H1 (cell line): ENCODE results near the gene KLHL24. TPM values are rescaled to one million over a fixed set of nuclear protein-coding genes. Genes with fewer than 3 reads are reported as not detected.

Experiments used
- CTCF ChIA-PET: fragments of 300-600 bp; sonication (Branson Sonifier 250); formaldehyde crosslinking; loops from one replicate; lab custom pipeline; 2021; ENCODE audit not compliant: partially characterized antibody; lab: Charles Lee
- POLR2A ChIA-PET: fragments of 300-600 bp; sonication (Branson Sonifier 250); formaldehyde crosslinking; loops from one replicate; lab custom pipeline; 2021; ENCODE audit warnings: inconsistent platforms; ENCODE audit not compliant: partially characterized antibody; lab: Charles Lee
- DNase-seq, 2 experiments: peaks; one replicate each; pipeline versions ENCODE4 v3.0.0 to v3.0.0-alpha.2; 2010 to 2022; ENCODE audit warnings: low spot score in 2 of 2, low read depth in 1 of 2, mixed read lengths in 1 of 2
- FAIRE-seq: peaks from 2 replicates; lab custom pipeline; 2011; peaks lifted over from hg19 to GRCh38; lab: Jason Lieb, UNC
- H2AFZ ChIP-seq: 2 replicates; pipeline ENCODE4 v1.8.1; 2012; ENCODE audit warnings: low read length, inconsistent platforms
- H2AK5ac ChIP-seq: 2 replicates; pipeline ENCODE4 v1.6.1; 2013; ENCODE audit warnings: low read depth, low read length
- H2BK120ac ChIP-seq: replicated peaks from 2 replicates; pipeline ENCODE3; 2013; ENCODE audit warnings: low read depth, low read length, inconsistent platforms
- H2BK12ac ChIP-seq: 2 replicates; pipeline ENCODE4 v1.6.1; 2013; ENCODE audit warnings: low read depth, low read length
- H2BK15ac ChIP-seq: 2 replicates; pipeline ENCODE4 v1.6.1; 2013; ENCODE audit warnings: low read length
- H2BK20ac ChIP-seq: 2 replicates; pipeline ENCODE4 v1.6.1; 2013; ENCODE audit warnings: low read length
- H2BK5ac ChIP-seq: 2 replicates; pipeline ENCODE4 v1.6.1; 2013; ENCODE audit warnings: low read depth, low read length
- H3K14ac ChIP-seq: 2 replicates; pipeline ENCODE4 v1.6.1; 2013; ENCODE audit warnings: inconsistent platforms; ENCODE audit not compliant: insufficient read length
- H3K18ac ChIP-seq: 2 replicates; pipeline ENCODE4 v1.6.1; 2013; ENCODE audit warnings: low read length; ENCODE audit errors: extremely low read depth
- H3K23ac ChIP-seq: 2 replicates; pipeline ENCODE4 v1.6.1; 2013; ENCODE audit warnings: inconsistent platforms; ENCODE audit not compliant: insufficient read length
- H3K23me2 ChIP-seq: 2 replicates; pipeline ENCODE4 v1.6.1; 2013; ENCODE audit warnings: low read depth, low read length
- H3K27ac ChIP-seq: 2 replicates; pipeline ENCODE4 v1.6.1; 2011; ENCODE audit warnings: low read depth, low read length, inconsistent platforms
- H3K27me3 ChIP-seq, 4 experiments: replicated peaks in 1 of 4; 1 replicate in 1 of 4; 2 replicates in 3 of 4; pipeline versions ENCODE4 v1.6.1 to v1.8.1; 2011 to 2013; ENCODE audit warnings: low read length in 3 of 4, mild to moderate bottlenecking in 3 of 4, inconsistent platforms in 2 of 4, mixed read lengths in 2 of 4, moderate library complexity in 1 of 4; ENCODE audit not compliant: control insufficient read depth in 3 of 4, insufficient read depth in 3 of 4; ENCODE audit errors: extremely low read depth in 1 of 4
- H3K36me3 ChIP-seq, 4 experiments: 2 replicates each; pipeline versions ENCODE4 v1.6.1 to v1.8.1; 2011 to 2013; ENCODE audit warnings: mild to moderate bottlenecking in 4 of 4, low read length in 3 of 4, moderate library complexity in 2 of 4, control low read depth in 1 of 4, inconsistent platforms in 1 of 4; ENCODE audit not compliant: insufficient read depth in 4 of 4, control insufficient read depth in 2 of 4
- H3K4ac ChIP-seq: replicated peaks from 2 replicates; pipeline ENCODE3; 2013; ENCODE audit warnings: low read length, low read depth, mixed read lengths, inconsistent platforms; ENCODE audit not compliant: insufficient read length
- H3K4me1 ChIP-seq, 4 experiments: replicated peaks in 1 of 4; 1 replicate in 1 of 4; 2 replicates in 3 of 4; pipeline versions ENCODE4 v1.6.1 to v1.8.1; 2011 to 2013; ENCODE audit warnings: low read length in 3 of 4, inconsistent platforms in 2 of 4, mixed read lengths in 1 of 4; ENCODE audit not compliant: insufficient read depth in 4 of 4, control insufficient read depth in 3 of 4
- H3K4me2 ChIP-seq, 2 experiments: 2 replicates each; pipeline versions ENCODE4 v1.6.1 to v1.8.1; 2011 to 2013; ENCODE audit warnings: low read depth in 2 of 2, low read length in 2 of 2, control low read depth in 1 of 2, inconsistent platforms in 1 of 2, mild to moderate bottlenecking in 1 of 2; ENCODE audit not compliant: insufficient read depth in 1 of 2
- H3K4me3 ChIP-seq, 4 experiments: fragments of 200-600, 300-600 bp in 1 of 4; sonication (generic), shearing (Covaris generic), sonication (Bioruptor Twin) in 1 of 4; 2 replicates each; pipeline versions ENCODE4 v1.5.1 to v1.8.1; 2011 to 2016; ENCODE audit warnings: low read length in 4 of 4, low read depth in 3 of 4, control low read depth in 2 of 4, inconsistent platforms in 2 of 4, mild to moderate bottlenecking in 2 of 4, mixed read lengths in 1 of 4, moderate library complexity in 1 of 4; ENCODE audit not compliant: insufficient read depth in 2 of 4; ENCODE audit errors: extremely low read depth in 1 of 4
- H3K56ac ChIP-seq: replicated peaks from 2 replicates; pipeline ENCODE3; 2013; ENCODE audit warnings: low read depth, mild to moderate bottlenecking, mixed read lengths, low read length, inconsistent platforms; ENCODE audit not compliant: insufficient read length
- H3K79me1 ChIP-seq: 2 replicates; pipeline ENCODE4 v1.6.1; 2013; ENCODE audit warnings: low read depth, low read length, control low read depth
- H3K79me2 ChIP-seq, 2 experiments: 2 replicates each; pipeline versions ENCODE4 v1.6.1 to v1.8.1; 2012 to 2013; ENCODE audit warnings: low read length in 2 of 2, mild to moderate bottlenecking in 2 of 2, inconsistent platforms in 1 of 2; ENCODE audit not compliant: insufficient read depth in 2 of 2, control insufficient read depth in 1 of 2
- H3K9ac ChIP-seq, 4 experiments: replicated peaks in 1 of 4; 1 replicate in 1 of 4; 2 replicates in 3 of 4; pipeline versions ENCODE4 v1.6.1 to v1.8.1; 2011 to 2013; ENCODE audit warnings: low read depth in 3 of 4, low read length in 3 of 4, control low read depth in 2 of 4, mild to moderate bottlenecking in 2 of 4, moderate library complexity in 2 of 4, inconsistent platforms in 1 of 4; ENCODE audit errors: extremely low read depth in 1 of 4
- H3K9me3 ChIP-seq, 2 experiments: 2 replicates each; pipeline versions ENCODE4 v1.6.1 to v1.8.1; 2012 to 2013; ENCODE audit warnings: mild to moderate bottlenecking in 2 of 2, moderate library complexity in 2 of 2, control low read depth in 1 of 2, inconsistent platforms in 1 of 2, low read depth in 1 of 2, low read length in 1 of 2, mixed read lengths in 1 of 2; ENCODE audit not compliant: insufficient read depth in 2 of 2
- H4K20me1 ChIP-seq, 2 experiments: replicated peaks in 1 of 2; 2 replicates each; pipeline versions ENCODE3 to v1.8.1; 2011 to 2013; ENCODE audit warnings: inconsistent platforms in 2 of 2, low read length in 2 of 2, mild to moderate bottlenecking in 1 of 2; ENCODE audit not compliant: insufficient read depth in 2 of 2, control insufficient read depth in 1 of 2
- H4K5ac ChIP-seq: 2 replicates; pipeline ENCODE4 v1.6.1; 2013; ENCODE audit warnings: low read length, low read depth, mixed read lengths, inconsistent platforms; ENCODE audit not compliant: insufficient read length
- H4K8ac ChIP-seq: 2 replicates; pipeline ENCODE4 v1.8.0; 2013; ENCODE audit warnings: mild to moderate bottlenecking, moderate library complexity, low read length, inconsistent platforms; ENCODE audit not compliant: insufficient read depth; ENCODE audit errors: extremely low read depth
- H4K91ac ChIP-seq: replicated peaks from 2 replicates; pipeline ENCODE3; 2013; ENCODE audit warnings: low read length, mixed read lengths, inconsistent platforms; ENCODE audit not compliant: insufficient read length
- ATF3 ChIP-seq: IDR thresholded peaks from 2 replicates; pipeline ENCODE4 v1.6.1; 2011; ENCODE audit warnings: low read depth, mild to moderate bottlenecking, low read length; ENCODE audit not compliant: insufficient read depth
- BACH1 ChIP-seq: IDR thresholded peaks from 2 replicates; pipeline ENCODE4 v1.6.1; 2012; ENCODE audit warnings: low read length, improper control_type of control experiment
- CTCF ChIP-seq, 3 experiments: IDR thresholded peaks; 1 replicate in 2 of 3; 2 replicates in 1 of 3; pipeline versions ENCODE4 v1.5.1 to v1.6.1; 2011; ENCODE audit warnings: low read length in 3 of 3, mild to moderate bottlenecking in 3 of 3, inconsistent platforms in 2 of 3, low read depth in 1 of 3, moderate library complexity in 1 of 3; ENCODE audit not compliant: insufficient read depth in 1 of 3; ENCODE audit errors: control extremely low read depth in 1 of 3
- NRF1 ChIP-seq: IDR thresholded peaks from 2 replicates; pipeline ENCODE4 v1.6.1; 2011; ENCODE audit warnings: mild to moderate bottlenecking, low read depth, low read length, improper control_type of control experiment
- POLR2AphosphoS5 ChIP-seq: IDR thresholded peaks from 2 replicates; pipeline ENCODE4 v1.6.1; 2011; ENCODE audit warnings: low read depth, low read length
- POU5F1 ChIP-seq: IDR thresholded peaks from 2 replicates; pipeline ENCODE4 v1.6.1; 2011; ENCODE audit warnings: low read depth, mild to moderate bottlenecking, low read length, moderate library complexity
- RAD21 ChIP-seq, 2 experiments: IDR thresholded peaks in 1 of 2; conservative IDR thresholded peaks in 1 of 2; 2 replicates each; pipeline ENCODE4 v1.6.1; 2011; ENCODE audit warnings: low read depth in 2 of 2, low read length in 2 of 2, improper control_type of control experiment in 1 of 2, inconsistent platforms in 1 of 2, mild to moderate bottlenecking in 1 of 2, moderate library complexity in 1 of 2
- SAP30 ChIP-seq: fragments of 300-600 bp; sonication (generic); IDR thresholded peaks from 2 replicates; pipeline ENCODE4 v1.7.1; 2012; ENCODE audit warnings: low read length, moderate library complexity, mild to moderate bottlenecking, inconsistent platforms; ENCODE audit not compliant: insufficient read depth, insufficient replicate concordance
- SIX5 ChIP-seq: IDR thresholded peaks from 2 replicates; pipeline ENCODE4 v1.6.1; 2011; ENCODE audit warnings: mild to moderate bottlenecking, low read depth, low read length
- WGBS, 2 experiments: shearing (Covaris generic) in 1 of 2; methylation state at CpG; one replicate each; pipeline versions ENCODE4 v1.1.6 to v1.1.7; 2013 to 2015; ENCODE audit warnings: low lambda C conversion rate in 2 of 2, mixed read lengths in 2 of 2, inconsistent platforms in 1 of 2, low coverage in 1 of 2, missing lambda C conversion rate in 1 of 2; ENCODE audit not compliant: insufficient replicate concordance in 2 of 2, insufficient coverage in 1 of 2, insufficient read length in 1 of 2; ENCODE audit errors: extremely low coverage in 1 of 2, missing lambda C conversion rate in 1 of 2; 5-methylcytosine and 5-hydroxymethylcytosine counted together
- polyA plus RNA-seq, 7 experiments: library from polyadenylated mRNA; depleted of rRNA in 3 of 7; stranded (reverse) in 5 of 7; unstranded in 2 of 7; fragments of >200 nt in 5 of 7; fragments of 200-250 nt in 2 of 7; gene quantifications; 1 replicate in 5 of 7; 2 replicates in 1 of 7; 4 replicates in 1 of 7; pipeline versions ENCODE4 v1.2.1 to v1.2.3, GENCODE V29; 2011 to 2013; ENCODE audit warnings: missing spikeins in 2 of 7, mixed read lengths in 2 of 7
- total RNA-seq: library from RNA; stranded (reverse); fragmentation: NEBNext Ultra II Directional; extraction: Animal tissue kit (Norgen Biotek cat#: 25700); gene quantifications from 2 replicates; pipeline ENCODE4 v1.2.1, GENCODE V29; 2021

The KLHL24 gene
- total and polyA plus RNA-seq, 2 of the 8 experiments (the other 6 are each of a cell fraction or from before 2014, with no cell fraction given), result 12.5 to 36.2 TPM

GRCh38 chr3:183591881-183592521, 43.4 kb upstream of the KLHL24 start:
- Histone ChIP-seq H3K23me2 (no peaks in the 10 kb centered on the region), H3K79me1 (no peaks in the 10 kb centered on the region), H2BK120ac (no peak overlapping the region), H3K14ac (no peak overlapping the region), H2AFZ (no peak overlapping the region), H4K5ac (no peak overlapping the region), H3K9ac (no peak overlapping the region), H3K79me2 (no peaks in the 10 kb centered on the region), H3K18ac (no peak overlapping the region), H4K91ac (no peak overlapping the region), H2BK20ac (no peak overlapping the region), H4K8ac (no peak overlapping the region), H4K20me1 (no peaks in the 10 kb centered on the region), H2AK5ac (peak overlapping the region; percentile 1; the same call in 1 of the 2 replicates), H3K4me3 (peak overlapping the region in 1 of 4 experiments; percentile 17; a peak in 1 of 8 replicates), H3K36me3 (no peaks in the 10 kb centered on the region), H3K23ac (no peak overlapping the region), H2BK5ac (no peak overlapping the region), H3K9me3 (no peaks in the 10 kb centered on the region), H2BK15ac (no peak overlapping the region), H2BK12ac (no peak overlapping the region), H3K27ac (no peak overlapping the region), H3K4me2 (peak overlapping the region; percentile 9 to 46; a peak in 1 of 4 replicates), H3K56ac (no peak overlapping the region), H3K4me1 (peaks cover 0 to 10% (median 5%) of the 10 kb centered on the region in 4 experiments; a peak in 4 of 7 replicates), H3K27me3 (no peaks in the 10 kb centered on the region; a peak in 1 of 7 replicates), H3K4ac (no peak overlapping the region)
- CTCF ChIA-PET, result interaction anchor here (0.7 to 3.2 kb wide), 24 partner anchors 8 to 408 kb away, joined by 3 to 17 read pairs (median 4); no protein-coding TSS in a partner anchor
- FAIRE-seq (peak; percentile 7), DNase-seq (no peak)
- 83 to 100% methylated on average over 1 to 6 of the region's 6 CpGs for WGBS, 2 experiments
- POLR2A ChIA-PET, result interaction anchor here (0.6 to 1.1 kb wide), 4 partner anchors 27 to 174 kb away, joined by 3 to 4 read pairs (median 3); partner anchors contain the start of gene KLHL24
- TF ChIP-seq RAD21 (IDR thresholded peaks at IDR 0.05 in 1 of 2, conservative IDR thresholded peaks at IDR 0.05 in 1 of 2; ENCODE audit: low read depth in 2 of 2, low read length in 2 of 2) (no peak), NRF1 (no peak), CTCF (IDR thresholded peaks at IDR 0.05; ENCODE audit: control extremely low read depth in 1 of 3, insufficient read depth in 1 of 3, low read depth in 1 of 3, low read length in 3 of 3) (peak in 1 of 3 experiments; percentile 6; a peak in 1 of 4 replicates), POLR2AphosphoS5 (no peak), POU5F1 (peak; percentile 31; the same call in 1 of the 2 replicates), ATF3 (no peak), BACH1 (no peak), SAP30 (no peak), SIX5 (no peak)
